GM21390 (cell line): ENCODE measurements around the gene KCNIP1.
"Not testable (repeated sequence)": the region's sequence is repeated elsewhere in the genome, so short reads cannot be mapped to it uniquely, and the experiment has no call there.

Experiments used
- ATAC-seq: cut with Tn5 transposase; IDR thresholded peaks from one replicate; pipeline ENCODE4 v1.9.1; 2021; ENCODE audit not compliant: unreplicated experiment

Gene KCNIP1

GRCh38 chr5:170534941-170535340 lies 31.1 kb downstream of the KCNIP1 start:
- ATAC-seq, result no peak

DNA sequence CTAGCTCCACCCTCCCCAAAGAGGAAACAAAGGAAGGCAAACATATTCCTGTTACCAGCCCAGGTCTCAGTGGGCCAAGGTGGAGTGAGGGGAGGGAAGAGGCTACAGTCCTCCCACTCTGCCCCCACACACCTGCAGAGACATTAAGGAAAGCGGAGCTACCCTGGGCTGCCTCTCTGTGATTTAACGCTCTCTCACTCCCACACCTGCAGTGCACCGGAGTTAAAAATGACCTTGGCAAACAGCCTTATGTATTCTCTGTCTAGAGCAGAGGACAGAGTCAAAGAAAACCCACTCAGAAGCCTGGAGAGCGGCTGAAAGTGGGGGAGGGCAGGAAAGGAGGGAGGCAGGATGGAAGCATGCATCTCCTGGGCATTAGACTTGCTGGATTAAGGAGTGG lies 32.7 kb downstream of the KCNIP1 start:
- ATAC-seq, result no peak

DNA sequence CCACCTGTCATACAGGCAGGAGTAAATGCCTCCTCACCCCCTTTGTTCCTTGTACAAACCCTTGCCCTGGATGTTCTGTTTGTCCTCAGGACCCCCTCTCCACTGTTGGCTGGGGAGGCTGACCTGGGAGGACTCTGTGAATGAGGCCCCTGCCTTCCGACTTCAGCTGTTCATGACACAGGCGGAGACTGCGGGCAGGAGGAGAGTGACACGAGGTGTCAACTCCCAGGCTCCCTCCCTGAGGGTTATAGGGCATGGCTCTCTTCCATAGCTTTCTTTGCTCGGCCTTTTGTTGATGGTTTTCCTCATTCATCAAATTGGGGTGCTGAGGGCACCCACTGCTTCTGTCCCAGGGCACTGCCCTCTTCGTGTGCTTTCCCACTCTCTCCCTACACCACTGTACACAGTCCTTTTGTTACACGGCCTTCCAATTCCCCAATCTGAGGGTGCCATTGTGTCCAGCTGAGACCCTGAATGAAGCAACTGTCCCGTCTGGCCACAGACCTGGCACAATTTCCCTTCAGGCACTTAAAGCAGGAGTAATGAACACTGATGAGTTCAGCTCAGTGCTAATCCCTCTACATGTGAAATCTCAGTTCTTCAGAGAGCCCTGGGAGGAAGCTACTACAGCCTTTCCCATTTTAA lies 33.8 kb downstream of the KCNIP1 start:
- ATAC-seq, result no peak

- no peak for ATAC-seq
Measured at GRCh38 chr5:170538096-170538465, 34.3 kb downstream of the KCNIP1 start.

DNA sequence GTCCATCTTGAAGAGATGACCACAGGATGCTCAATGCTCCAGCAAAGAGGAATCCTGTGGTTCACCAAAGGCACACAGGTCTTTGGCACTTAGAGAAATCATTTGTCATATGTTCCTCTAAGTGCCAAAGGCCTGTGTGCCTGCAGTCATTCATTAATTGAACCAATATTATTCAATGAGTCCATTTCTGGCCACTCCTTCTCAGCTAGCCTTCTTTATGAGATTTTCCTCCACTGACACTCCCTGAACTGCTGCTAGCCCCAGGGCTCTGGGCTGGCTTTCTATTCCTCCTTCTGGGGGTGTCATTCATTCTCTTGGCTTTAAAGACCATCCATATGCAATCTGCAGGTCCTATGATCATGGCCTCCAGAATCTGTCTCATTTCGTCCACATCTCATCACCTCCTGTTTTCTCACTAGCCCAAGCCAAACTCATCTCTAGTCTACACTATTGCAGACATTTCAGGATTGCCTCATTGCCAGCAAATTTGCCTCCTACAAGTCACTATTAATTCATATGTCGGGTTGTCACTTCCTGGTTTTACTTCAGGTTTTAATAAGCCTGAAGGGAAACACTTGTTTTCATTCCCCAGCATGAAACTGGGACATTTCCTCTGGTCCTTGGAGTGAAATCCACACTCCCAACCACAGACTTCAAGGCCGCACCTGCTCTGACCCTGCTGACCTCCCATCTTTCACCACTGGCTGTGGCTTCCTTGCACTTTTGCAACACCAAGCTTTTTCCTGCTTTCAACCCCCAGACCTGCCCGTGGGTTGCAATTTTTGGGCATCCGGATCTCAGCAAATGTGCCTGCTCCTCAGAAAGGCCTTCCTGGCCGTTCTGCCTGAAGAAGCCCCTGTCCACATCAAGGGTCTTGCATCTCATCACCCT lies 35.1 kb downstream of the KCNIP1 start:
- ATAC-seq, result no peak

DNA sequence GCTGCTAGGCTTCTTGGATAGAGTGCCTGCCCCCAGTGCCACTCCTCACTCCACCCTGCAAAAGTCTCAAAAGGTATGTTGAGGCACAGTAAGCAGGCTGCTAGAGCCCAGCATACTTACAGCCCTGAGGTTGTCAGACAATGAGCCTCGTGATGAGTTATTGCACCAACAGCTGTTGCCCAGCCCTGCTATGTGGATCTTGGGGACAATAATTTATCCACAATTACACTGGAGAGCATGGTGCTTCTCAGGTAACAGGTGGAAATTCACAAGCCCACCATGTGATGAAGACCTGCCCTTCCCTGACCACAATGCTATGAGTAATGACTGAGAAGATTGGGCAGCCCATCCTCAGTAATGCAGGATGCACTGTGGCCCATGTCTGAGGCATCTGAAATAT lies 36.5 kb downstream of the KCNIP1 start:
- ATAC-seq, result no peak

- ATAC-seq, result no peak
Measured at GRCh38 chr5:170541146-170541769, 37.4 kb downstream of the KCNIP1 start.

GRCh38 chr5:170542691-170543293 lies 39.0 kb downstream of the KCNIP1 start:
- ATAC-seq, result no peak

DNA sequence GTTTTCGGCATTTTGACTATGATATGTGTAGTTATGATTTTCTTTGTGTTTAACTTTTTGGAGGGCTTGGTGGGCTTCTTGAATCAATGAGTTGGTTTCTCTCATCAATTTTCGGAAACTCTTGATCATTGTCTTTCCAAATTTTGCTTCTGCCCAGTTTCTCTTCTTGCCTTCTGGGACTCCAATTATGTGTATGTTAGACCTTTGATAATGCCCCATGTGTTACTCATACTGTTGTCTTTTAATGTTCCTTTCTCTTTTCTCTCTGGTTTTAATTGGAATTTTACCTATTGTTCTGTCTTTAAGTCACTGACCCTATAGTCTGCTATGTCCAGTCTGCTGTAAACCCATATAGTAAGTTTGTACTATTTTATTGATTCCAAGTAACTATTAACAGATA lies 41.5 kb downstream of the KCNIP1 start:
- ATAC-seq, result no peak

- no peak for ATAC-seq
Measured at GRCh38 chr5:170545811-170546210, 42.0 kb downstream of the KCNIP1 start.

GRCh38 chr5:170546282-170546681 lies 42.5 kb downstream of the KCNIP1 start:
- ATAC-seq, result no peak

- ATAC-seq, result not testable (repeated sequence)
Measured at GRCh38 chr5:170550382-170550781, 46.6 kb downstream of the KCNIP1 start.

- no peak for ATAC-seq
Measured at GRCh38 chr5:170551076-170551475, 47.3 kb downstream of the KCNIP1 start.

GRCh38 chr5:170551622-170552021 lies 47.8 kb downstream of the KCNIP1 start:
- no peak for ATAC-seq

- ATAC-seq, result no peak
Measured at GRCh38 chr5:170552621-170553115, 48.8 kb downstream of the KCNIP1 start.

- ATAC-seq, result no peak
Measured at GRCh38 chr5:170553218-170553617, 49.4 kb downstream of the KCNIP1 start.

- no peak for ATAC-seq
Measured at GRCh38 chr5:170554521-170555267, 50.9 kb downstream of the KCNIP1 start.

- no peak for ATAC-seq
Measured at GRCh38 chr5:170557314-170557713, 53.5 kb downstream of the KCNIP1 start.

DNA sequence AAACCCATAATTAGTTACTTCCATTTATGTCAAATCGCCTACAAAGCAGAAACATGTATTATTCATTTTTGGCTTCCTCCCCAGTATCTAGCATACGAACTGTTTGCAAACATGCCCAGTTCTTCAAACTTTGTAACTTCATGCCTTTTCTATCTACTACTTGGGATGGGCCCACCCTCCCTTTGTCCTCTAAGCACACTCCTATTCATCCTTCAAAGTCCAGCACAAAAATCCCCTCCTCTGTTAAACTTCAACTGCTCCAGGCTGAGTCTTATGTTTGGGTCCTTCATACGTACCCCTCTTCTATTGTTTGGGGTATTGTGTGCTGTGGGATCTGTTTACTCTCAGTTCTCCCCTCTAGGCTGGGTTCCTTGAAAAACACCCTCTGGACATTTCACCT lies 55.5 kb downstream of the KCNIP1 start:
- no peak for ATAC-seq

DNA sequence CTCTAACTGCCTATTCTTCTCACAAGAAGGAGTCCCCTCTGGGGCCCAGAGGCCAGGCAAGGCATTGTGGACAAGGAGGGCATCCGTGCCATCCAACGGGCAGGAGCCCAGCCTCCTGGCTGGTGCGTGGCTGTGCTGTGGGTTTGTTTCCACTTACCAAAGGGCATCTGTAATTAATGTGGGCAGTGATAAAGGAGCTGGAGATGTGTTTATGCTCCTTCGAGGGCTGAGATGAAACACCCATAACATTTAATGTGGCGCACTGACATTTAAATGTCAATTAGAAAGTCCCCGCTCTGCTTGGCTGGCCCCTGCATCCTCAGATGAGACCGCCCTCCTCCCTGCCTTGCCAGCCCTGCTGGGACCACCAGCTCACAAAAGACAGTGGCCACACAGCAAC lies 57.1 kb downstream of the KCNIP1 start:
- no peak for ATAC-seq
